Omental fat pad (tissue), 4 donors: ENCODE results near the gene RAB8A. TPM values are rescaled to one million over a fixed set of nuclear protein-coding genes. Genes with fewer than 3 reads are reported as not detected.

Experiments
- ATAC-seq: fragments of 150-250 bp; one replicate; pipeline ENCODE4 v1.9.1; 2016; ENCODE audit warnings: mild to moderate bottlenecking, moderate library complexity; ENCODE audit not compliant: low FRiP score
- DNase-seq: peaks from one replicate; pipeline ENCODE4 v3.0.0-alpha.2; 2019; ENCODE audit warnings: low spot score
- total RNA-seq, 4 donors: library from RNA; depleted of rRNA; stranded (reverse); fragments of >200 nt; gene quantifications; one replicate each; pipeline ENCODE4 v1.1.0, GENCODE V29; 2016
- TF ChIP-seq, protein P1 (sequence below), 3 donors: fragments of 450-650 bp; IDR thresholded peaks; one replicate each; pipeline ENCODE4 v1.5.1; 2016 to 2017; ENCODE audit warnings: antibody characterized with exemption in 3 of 3, mild to moderate bottlenecking in 3 of 3, moderate library complexity in 2 of 3

RAB8A gene
- total RNA-seq, 4 donors from 2014 or later: 32.5 to 51.9 (median 40.0) TPM

DNA sequence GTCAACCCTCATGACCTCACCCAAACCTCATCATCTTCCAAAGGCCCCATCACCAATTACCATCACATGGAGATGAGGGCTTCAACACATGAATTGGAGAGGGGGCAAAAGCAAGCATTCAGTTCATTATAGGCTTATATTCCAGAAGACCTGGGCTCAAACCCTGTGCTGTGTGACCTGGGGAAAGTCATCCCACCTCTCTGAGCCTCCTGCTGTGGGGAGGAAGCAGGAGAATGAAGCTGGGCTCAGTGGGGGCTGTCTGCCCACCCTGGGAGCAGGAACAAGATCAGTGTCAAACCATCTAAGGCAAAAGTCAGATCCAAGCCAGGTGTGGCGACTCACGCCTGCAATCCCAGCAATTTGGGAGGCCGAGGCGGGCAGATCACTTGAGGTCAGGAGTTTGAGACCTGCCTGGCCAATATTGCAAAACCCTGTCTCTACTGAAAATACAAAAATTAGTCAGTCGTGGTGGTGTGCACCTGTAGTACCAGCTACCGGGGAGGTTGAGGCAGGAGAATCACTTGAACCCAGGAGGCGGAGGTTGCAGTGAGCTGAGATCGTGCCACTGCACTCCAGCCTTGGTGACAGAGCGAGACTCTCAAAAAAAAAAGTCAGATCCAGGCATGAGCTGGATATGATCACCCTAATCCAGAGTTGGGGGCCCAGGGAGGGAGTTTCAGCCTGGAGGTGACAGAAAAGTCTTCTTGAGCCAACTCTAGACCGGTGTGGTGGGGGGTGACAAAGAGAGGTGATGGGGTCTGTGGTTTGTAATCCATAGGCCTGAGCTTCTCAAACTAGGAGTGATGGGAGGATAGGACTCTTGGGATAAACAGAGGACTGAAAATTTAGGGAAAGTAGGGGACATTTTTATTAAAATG is 37.0 kb upstream of the RAB8A start:
- ATAC-seq: no peak
- TF ChIP-seq, protein P1, sequence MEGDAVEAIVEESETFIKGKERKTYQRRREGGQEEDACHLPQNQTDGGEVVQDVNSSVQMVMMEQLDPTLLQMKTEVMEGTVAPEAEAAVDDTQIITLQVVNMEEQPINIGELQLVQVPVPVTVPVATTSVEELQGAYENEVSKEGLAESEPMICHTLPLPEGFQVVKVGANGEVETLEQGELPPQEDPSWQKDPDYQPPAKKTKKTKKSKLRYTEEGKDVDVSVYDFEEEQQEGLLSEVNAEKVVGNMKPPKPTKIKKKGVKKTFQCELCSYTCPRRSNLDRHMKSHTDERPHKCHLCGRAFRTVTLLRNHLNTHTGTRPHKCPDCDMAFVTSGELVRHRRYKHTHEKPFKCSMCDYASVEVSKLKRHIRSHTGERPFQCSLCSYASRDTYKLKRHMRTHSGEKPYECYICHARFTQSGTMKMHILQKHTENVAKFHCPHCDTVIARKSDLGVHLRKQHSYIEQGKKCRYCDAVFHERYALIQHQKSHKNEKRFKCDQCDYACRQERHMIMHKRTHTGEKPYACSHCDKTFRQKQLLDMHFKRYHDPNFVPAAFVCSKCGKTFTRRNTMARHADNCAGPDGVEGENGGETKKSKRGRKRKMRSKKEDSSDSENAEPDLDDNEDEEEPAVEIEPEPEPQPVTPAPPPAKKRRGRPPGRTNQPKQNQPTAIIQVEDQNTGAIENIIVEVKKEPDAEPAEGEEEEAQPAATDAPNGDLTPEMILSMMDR (IDR thresholded peaks at IDR 0.05): no peak
- DNase-seq: no peak

DNA sequence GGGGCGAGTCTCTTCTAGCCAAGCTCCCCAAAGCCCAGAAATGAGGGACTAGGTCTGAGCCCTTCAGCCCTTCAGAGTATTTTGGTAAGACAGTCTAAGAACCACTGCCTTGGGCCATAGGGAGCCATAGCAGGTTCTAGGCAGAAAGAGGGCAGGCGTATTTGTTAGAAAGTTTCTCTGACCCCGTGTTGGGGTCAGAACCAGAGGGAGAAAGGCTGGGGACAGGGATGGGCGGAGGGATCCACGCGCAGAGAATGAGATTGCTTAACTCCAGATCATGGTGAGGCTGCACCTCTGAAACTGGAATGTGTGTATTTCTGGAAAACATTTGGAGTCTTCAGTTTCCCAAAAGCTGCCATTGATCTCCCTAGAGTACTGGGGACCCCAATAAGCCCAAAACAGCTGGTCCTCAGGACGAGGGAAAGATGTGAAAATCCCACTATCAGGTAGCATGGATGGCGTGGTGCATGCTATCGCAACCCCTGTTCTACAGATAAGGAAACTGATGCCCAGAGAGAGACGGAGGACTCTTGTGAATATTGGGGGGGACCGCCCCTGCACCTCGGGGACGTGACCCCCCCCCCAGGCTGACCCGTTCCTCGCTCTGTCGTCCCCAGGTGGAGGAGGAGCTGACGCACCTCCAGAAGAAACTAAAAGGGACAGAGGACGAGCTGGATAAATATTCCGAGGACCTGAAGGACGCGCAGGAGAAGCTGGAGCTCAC is 36.1 kb upstream of the RAB8A start:
- DNase-seq: no peak
- TF ChIP-seq, protein P1 (IDR thresholded peaks at IDR 0.05): no peak
- ATAC-seq: no peak

DNA sequence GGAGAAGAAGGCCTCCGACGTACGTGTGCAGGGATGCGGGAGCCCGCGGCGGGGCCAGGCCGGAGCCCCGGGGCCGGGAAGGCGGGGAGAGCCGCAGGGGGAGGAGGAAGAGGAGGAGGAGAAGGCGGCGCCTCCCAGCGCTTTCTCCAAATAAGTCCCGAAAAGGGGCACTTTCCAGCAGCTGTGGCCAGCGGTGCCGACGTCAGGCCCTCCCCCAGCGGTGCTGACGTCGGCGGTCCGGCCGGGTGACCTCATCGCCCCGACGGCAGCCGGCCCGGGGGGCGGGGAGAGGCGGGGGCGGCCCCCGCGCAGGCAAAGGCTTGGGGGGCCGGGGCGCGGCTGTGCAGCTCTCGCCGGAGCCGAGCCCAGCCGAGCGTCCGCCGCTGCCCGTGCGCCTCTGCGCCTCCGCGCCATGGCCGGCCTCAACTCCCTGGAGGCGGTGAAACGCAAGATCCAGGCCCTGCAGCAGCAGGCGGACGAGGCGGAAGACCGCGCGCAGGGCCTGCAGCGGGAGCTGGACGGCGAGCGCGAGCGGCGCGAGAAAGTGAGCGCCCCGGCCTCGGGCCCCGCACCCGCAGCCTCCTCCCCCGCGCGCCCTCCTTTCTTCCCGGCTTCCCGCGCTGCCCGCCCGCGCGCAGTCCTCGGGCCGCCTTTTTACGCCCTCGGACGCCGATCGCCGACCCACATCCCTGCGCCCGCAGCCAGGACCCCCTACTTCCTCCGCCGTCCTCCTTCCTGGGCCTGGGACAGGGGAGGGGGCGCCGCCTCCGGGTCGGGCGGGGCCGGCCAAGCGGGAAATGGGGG is 35.3 kb upstream of the RAB8A start, which contains the start of gene TPM4:
Gene TPM4 (plus strand): TSS at position 342 of the 804 bp plus-strand sequence. CDS start 71 bp downstream, at position 413.
- TF ChIP-seq, protein P1 (IDR thresholded peaks at IDR 0.05): no peak
- peak; percentile 83 for ATAC-seq
- DNase-seq: peak; percentile 62

DNA sequence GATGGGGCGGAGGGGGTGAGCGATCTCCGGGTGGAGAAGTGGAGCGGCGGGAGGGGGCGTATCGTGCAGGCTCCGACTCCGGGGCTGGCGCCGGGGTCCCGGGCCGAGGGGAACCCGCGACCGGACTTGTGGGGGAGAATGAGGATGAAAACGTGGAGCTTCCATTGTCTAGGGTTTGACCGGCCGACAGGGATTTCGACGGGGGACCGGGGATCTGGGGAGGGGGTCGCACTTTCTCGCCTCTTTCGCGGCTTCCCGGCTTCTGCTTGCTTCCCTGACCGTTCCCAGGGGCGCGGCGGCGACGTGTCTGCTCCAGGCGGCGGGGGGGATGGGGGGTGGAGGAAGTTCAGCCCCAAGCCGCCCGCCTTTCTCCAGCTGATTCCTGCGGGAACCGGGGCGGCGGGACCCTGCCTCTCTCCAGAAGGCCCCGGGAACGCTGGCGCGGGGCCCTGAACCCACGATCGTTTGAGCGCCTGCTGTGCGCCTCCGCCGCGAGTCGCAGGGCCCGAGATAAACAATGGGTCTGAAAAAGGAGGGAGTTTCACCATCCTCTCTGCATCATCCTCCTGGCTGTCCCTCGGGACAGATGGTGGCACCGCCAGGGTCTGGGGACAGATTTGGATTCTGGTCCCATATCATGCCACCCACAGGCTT is 34.6 kb upstream of the RAB8A start:
- DNase-seq: no peak
- TF ChIP-seq, protein P1 (IDR thresholded peaks at IDR 0.05): no peak
- no peak for ATAC-seq

DNA sequence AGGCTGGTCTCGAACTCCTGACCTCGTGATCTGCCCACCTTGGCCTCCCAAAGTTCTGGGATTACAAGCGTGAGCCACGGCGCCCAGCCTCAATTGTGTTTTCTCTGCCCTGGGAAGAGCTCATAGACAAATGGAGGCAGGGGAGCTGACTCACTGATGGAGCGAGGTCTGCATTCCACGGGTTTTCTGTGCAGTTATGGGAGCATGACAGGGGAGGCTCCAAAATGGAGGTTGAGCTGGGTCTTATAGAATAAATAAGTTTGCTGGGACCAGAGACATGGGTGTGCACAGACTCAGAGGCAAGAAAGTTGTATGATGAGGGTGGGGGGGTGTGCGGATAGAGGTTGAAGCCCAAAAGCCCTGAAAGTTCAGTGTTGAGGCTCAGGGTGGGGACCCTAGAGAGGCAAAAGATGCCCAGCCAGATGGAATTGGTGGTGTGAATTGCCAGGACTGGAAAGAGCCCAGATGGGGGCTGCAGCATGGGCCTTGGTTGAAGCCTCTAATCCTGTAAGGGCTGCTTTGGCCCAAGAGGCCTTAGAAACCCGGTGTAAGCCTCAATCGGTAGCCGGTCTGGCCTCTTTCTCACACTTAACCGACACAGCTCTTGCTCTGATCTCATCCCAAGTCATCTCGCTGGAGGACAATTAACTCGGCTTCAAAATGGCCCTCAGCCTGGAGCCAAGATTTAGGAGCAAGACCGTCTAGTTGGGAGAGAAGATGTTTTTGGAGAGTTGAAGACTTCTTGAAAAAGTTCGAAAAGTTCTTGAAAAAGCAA is 33.5 kb upstream of the RAB8A start:
- no peak for ATAC-seq
- DNase-seq: no peak
- TF ChIP-seq, protein P1 (IDR thresholded peaks at IDR 0.05): no peak
